Stimulated activated CD4-positive, alpha-beta T cell treated with anti-CD3 and anti-CD28 coated beads, Interleukin-2, amount 100 ng/mL, for 48 hours (primary cell): ENCODE results near the gene IL11.
A peak's percentile ranks its signal among the peaks of the same experiment; 100 is the strongest.
"Not testable (repeated sequence)": the region's sequence is repeated elsewhere in the genome, so short reads cannot be mapped to it uniquely, and the experiment has no call there.

Experiments
- DNase-seq, 2 donors: peaks; one replicate each; pipeline ENCODE4 v3.0.0-alpha.2; 2020

Gene IL11

DNA sequence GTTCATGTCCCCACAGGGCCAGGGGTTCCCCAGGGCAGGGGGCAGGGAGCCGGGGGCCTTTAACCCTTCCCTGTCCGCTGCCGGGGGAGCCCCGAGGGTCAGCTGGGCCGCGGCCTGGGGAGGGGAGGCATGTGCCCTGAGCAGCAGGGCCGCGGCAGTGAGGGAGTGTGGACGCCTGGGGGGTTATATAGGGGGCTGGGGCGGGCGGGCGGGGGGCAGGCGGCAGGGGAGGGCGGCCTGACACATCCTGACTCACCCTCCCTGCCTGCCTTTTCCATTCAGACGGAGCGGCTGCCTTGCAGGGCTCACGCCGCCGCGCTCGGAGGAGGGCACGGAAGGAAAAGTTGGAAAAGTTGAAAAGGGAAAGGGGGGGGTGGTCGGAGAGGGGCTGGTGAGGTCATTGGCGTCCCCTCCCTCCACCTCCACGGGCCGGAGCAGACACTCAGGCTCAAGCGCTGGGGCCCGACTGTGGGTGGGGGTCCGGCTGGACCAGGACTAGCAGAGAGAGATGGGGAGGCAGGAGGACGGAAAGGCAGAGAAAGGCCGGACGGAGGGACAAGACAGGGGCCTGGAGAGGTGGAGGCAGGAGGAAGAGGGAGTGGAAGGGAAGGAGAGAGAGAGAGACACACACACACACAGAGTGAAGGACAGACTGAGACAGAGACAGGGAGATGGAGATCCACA is at the start of gene IL11:
Gene IL11 (minus strand): TSS at position 159 of the 684 bp plus-strand sequence. CDS start 153 bp downstream, at position 6.
- no peak for DNase-seq

DNA sequence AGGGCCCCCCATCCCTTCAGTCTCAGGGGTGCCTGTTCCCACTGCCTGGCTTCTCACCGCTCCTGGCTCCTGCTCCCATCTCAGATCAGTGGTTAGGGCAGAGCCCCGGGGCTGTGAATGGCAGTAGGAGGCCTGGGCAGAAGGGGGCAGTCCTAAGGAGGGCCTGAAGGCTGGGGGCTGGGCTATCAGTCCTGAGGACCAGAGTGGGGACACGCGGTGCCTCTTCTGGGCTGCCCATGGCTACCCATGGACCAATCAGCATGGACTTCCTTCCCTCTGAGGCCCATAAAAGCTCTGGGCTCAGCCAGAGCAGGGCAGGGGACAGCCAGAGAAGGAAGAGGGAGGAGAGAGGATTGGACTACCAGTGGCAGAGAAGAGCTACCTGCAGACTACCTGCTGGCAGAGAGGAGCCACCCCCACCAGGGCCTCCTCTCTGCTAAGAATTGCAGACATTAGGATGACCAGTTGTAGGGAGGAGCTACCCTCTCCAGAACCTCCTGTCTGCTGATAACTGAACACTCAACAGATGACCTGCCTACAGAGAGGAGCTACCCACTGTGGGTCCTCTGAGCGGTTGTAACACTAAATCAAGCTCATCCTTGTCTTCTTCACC is 49.5 kb upstream of the IL11 start:
- no peak for DNase-seq

DNA sequence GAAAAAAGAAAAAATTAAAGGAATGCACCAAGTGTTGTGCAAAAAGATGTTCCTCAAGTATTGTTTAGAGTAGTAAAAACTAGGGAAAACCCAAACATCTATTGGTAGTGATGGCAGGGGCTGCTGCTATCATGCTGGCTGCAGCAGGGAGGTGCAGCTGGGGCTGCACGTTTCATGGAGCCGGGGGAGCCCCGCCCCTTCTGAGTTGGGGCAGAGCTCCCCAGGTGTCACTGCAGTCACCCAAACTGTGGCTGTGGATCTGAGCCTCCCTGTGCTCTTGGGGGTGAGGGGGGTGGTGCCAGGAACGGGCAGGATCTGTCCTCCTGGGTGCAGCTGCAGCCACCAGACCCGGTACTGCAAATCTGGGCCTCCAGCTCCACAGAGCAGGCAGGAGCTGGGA is 48.8 kb upstream of the IL11 start:
- DNase-seq = no peak

DNA sequence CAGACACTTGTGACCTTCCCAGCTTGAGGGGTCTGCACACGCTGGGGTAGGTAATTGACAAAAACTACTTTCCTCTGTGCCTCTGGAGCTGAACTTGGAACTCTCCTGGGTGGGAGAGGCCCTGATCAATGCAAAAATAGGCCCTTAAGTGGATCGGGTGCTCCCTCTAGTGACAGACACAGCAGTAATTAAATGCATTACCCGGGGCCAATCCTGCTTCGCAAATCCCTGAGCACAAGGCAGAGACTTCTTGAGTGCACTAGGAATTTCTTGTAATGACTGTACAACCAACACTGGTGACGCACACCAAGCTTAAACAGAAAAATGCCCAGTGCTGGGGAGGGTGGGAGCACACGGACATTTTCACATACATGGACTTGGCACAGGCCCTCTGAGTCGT is 47.9 kb upstream of the IL11 start:
- DNase-seq = peak; percentile 47 to 49

DNA sequence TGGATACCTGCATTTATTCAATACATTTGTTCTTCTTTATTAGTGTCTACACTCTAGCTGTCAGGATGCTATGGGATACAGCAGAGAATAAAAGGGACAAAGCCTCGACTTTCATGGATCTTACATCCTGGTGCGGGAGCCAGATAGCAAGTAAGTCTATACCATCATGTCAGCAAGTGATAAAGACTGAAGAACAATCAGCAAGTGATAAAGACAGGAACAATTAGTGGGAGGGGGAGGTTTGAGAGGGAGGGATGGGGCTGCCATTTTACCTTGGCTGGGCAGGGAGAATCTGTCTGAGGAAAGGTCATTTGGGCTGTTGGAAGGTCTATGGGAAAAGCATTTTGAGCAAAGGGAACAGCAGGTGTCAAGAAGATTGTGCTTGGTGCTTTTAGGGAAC is 39.9 kb upstream of the IL11 start:
- DNase-seq = no peak

DNA sequence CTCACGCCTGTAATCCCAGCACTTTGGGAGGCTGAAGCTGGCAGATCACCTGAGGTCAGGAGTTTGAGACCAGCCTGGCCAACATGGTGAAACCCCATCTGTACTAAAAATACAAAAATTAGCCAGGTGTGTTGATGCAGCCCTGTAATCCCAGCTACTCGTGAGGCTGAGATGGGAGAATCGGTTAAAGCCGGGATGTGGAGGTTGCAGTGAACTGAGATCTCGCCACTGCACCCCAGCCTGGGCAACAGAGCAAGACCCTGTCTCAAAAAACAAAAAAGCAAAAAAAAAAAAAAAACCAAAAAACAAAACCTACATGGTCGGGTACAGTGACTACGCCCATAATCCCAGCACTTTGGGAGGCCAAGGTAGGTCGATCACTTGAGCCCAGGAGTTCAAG is 38.9 kb upstream of the IL11 start:
- not testable (repeated sequence) for DNase-seq

DNA sequence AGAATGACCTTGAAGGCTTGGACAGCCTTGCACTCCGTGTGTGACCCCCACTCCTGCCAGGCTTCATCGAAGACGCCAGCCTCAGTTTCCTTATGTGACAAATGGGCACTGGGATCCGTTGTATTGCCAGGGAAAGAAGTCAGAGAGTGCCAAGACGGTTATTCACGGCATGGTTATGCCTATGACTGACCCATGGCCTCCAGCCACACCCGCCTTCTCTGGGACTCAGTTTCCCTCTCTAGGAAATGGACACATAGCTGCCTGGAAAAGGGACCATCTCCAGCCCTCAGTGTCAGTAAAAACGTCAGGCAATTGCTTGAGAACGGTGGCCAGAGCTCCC is 38.2 kb upstream of the IL11 start:
- no peak for DNase-seq

DNA sequence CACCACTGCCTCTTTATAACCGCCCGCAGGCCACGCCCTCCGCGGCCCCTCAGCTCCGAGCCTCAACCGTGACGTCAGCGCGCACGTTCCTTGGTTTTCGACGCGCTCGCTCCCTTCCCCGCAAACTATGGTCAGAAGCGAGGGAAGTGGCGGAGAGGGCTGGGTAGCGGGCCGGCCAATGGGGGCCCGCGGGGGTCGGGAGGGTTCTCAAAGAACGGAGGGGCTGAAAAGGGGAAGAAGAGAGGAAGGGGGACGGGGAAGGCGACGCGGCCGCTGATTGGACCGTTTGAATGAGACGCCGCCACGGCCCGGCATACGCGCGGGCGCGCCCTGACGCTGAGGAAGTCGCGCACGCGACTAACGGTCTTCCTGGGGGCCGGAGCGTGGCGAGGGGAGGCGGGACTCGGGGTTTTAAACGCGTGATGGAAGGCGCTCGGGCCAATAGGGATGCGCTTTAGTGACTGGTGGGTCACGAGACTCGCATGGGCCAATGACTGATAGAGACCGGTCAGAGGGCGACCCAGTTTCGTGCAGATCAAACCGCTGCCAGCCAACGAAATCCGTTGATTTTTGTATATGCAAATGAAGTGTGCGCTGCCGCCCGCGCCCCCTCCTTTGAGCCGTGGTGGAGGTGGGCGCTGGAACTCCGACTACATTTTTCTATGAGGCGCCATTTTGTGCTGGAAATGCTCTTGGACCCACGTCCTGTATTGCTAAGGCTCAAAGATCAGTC is 37.7 kb upstream of the IL11 start:
- DNase-seq = peak; percentile 93 to 95

DNA sequence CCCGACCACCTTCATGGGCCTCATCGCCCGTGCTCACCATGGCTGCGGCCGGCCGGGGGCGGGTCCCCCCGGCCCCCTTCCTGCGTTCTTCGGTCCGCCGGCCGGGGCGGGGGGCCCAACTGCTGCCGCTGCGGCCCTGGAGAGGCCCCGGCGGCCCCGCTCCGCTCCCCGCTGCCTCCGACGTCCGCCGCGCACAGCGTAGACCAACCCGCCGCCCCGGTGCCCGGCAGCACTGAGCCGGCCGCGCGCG is 37.2 kb upstream of the IL11 start, which contains the start of gene UBE2S:
Gene UBE2S (minus strand): TSS at position 239 of the 250 bp plus-strand sequence. CDS start 199 bp downstream, at position 40.
- DNase-seq = not testable (repeated sequence)

DNA sequence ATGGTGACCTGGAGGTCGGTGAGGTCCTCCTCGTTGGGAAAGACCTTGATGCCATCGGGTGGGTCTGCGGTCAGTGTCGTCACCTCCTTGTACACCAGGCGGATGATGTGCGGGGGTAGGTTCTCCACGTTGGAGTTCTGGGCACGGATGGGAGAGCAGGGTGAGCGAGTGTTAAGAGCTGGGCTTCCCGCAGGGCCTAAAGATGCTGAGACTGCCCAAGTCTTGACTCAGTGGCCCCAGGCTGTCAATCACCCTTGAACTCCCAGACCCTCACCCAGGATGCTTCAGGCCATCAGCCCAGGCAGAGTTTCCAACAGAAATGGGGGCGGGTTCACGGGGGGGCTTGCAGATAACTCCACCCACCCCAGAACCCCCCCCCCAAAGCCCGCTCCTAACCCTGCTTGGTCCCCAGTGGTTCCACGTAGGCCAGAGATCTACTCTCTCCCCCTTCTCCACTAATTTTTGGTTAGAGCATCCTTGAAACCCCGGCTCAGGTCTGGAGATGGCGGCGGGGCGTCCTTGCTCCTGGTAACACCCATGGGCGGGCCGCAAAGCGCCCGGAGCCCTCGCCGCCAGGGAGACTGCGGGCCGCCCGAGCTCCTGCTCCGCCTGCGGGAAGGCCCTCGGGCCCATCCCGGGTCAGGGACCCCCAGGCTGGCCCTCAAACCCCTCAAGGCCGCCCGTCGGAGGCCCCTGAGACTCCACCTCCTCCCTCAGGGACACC is 36.7 kb upstream of the IL11 start:
- DNase-seq = no peak

DNA sequence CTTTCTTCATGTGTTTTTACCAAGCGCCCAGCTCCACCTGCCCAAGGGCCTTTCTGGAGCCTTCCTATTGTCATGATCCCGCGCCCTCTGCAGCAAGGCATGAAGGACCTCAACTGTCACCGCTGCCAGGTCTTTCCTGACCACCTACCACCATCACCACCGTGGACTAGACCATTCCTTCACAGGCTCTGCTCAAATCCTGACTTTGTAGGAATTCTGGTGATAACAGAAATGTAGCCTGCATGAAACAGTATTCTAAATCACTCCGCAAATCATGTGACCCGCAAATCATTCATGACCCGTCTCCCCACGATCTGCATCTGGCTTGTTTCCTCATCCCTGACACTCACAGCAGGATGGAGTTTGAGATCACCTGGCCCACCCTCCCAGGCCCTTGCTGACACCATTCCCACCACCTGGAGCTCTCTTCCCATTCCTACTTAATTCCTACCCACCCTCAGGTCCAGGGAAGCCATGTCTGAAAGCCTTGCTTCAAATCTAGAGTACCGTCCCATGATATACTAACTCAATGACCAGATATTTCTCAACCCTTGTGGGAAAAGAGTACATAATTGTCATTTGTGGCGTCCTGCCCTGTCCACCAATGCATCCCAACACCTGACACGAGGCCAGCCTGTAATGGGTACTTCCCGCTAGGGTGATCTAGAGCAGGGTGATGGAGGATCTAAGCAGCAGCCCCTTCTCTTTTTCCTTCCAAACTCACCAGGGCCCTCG is 36.0 kb upstream of the IL11 start:
- no peak for DNase-seq

DNA sequence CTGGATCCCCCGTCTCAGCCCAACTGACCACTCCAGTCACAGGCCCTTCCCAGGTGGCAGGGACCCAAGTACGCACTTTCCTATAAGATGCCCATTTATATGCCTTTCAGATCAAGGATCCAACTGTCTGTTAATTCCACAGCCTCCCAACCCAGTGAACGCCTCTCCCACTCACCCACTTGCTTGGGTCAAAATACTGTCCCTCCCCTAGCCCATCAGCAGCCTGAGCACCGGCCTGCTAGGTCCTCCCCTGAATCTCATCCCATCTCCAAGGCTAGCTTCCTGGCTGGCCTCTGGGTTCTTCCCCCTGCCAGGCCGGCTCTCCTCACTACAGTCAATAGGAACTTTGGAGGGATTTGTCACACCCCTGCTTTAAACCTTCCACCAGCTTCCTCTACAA is 35.4 kb upstream of the IL11 start:
- no peak for DNase-seq

DNA sequence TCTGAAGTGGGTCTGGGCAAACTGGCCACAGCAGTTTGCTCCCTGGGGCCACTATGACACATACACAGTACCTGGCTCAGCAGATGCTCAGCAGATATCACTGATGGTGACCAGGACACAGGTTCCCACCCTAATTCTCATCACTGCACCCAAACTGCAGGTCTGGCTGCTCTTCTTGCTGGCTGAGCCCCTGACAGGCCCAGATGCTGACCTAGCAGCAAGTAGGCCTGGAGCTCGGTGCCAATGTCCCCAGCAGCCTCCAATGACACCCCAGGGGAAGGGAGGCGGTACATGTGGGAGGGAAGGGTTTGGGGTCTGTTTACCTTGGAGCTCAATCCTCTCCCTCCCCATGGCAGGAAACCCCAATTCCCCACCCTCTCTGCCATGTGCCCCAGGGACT is 32.2 kb upstream of the IL11 start:
- DNase-seq = no peak

DNA sequence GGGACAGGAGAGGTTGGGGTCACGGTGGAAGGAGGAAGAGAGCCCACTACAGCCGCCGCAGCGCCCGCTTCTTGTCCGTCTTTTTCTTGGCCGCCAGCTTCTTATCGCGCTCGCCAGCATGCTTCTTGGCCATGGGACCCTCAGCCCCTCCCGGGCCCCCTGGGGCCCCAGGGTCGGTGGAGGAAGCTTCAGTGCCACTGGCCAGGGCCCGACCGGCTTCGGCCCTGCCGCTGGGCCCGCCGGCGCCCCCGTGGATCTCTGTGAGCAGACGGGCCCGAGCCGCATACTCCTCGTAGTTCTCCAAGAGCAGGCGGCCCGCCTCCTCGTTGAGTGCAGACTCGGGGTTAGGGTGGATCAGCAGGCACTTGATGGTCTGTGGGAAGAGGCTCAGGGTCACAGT is 31.1 kb upstream of the IL11 start:
- DNase-seq = not testable (repeated sequence)

DNA sequence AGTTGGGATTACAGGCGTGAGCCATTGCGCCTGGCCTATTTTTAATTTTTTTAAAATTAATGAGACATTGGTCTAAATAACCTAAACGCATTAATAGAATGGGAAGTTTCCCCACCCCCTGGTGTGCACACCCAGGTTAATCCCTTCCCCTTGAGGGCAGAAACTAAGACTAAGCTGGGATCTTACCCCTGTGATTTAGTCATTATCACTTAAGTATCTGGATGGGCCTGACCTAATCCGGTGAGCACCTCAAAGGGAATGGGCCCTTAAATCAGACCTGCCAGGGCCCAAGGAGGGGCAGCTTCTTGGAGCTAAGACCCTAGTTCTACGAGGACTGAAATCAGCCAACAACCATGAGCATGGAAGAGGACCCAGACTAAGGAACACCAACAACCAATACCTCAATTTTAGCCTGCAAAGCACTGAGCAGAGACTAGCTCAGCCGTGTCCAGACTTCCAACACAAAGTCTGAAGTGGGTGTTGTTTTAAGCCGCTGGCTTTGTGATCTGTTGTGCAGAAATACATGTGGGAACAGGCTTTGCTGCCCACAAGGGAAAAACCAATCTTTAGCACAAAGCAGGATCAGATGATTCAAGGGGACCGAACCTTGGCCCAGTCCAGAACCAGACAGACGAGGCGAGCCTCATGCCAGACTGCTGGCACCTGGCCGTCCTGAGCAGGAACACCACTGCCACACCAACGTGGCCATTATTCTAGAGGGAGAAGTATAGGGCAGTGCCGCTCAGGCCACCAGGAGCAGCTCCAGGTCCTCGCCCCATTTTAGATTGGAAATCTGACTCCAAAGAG is 30.2 kb upstream of the IL11 start:
- no peak for DNase-seq

DNA sequence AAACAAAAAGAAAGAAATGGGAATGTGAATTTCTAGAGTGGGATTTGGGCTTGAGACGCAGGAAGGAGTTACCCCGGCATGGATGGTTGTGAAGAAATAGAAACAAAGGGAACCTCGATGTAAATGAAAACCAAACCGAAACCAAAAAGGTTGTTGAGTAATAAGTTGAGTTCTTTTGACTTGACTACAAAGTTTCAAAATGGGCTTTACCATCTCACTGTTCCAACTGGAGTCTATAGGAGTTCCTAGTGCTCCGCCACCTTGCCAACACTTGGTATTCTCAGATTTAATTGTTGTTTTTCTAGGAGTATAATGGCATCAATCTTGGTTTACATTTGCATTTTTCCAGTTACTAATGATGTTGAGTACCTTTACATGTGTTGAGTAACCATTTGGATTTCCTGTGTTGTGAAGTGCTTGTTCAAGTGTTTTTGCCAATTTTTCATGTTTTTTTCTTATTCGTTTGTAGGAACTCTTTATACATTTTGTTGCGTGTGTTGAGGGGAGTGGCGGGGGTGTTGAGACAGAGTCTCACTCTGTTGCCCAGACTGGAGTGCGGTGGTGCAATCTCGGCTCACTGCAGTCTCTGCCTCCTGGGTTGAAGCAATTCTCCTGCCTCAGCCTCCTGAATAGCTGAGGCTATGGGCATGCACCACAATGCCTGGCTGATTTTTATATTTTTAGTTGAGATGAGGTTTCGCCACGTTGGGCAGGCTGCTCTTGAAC is 28.1 kb upstream of the IL11 start:
- DNase-seq = no peak

DNA sequence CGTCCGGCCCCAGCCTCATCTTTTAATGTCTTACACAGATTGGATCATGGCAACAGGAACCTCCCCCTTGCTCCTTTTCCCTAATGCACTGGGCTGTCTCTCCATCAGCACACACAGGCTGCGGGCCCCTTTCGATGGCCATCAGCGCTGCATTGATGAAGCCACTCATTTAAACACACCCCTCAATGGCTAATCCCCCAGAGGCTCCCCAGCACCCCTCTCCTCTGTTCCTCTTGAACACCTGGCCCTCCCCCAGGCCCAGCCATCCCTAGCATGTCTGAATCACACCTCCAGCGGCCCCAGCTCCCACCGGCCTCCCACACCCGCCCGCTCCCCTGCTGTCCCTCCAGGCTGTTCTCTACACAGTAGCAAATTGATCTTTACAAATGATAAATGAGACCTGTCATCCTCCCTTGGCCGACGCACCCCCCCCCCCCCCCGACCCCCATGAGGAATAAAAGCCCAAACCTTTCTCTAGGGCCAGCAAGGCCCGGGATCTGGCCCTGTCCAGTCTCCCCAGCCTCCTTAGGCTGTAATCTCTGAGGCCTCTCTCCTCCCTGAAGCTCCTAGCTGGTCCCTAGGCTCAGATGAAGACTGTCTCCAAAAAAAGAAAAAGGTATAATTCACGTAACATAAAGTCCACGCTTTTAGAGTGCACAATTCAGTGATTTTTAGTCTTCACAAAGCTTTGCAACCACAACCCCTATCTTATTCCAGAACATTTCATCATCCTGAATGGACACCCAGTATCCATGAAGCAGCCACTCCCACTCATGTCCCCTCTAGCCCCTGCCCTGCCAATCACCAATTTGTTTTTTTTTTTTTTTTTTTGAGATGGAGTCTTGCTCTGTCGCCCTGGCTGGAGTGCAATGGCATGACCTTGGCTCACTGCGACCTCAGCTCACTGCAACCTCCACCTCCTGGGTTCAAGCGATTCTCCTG is 22.8 kb upstream of the IL11 start:
- DNase-seq = no peak

DNA sequence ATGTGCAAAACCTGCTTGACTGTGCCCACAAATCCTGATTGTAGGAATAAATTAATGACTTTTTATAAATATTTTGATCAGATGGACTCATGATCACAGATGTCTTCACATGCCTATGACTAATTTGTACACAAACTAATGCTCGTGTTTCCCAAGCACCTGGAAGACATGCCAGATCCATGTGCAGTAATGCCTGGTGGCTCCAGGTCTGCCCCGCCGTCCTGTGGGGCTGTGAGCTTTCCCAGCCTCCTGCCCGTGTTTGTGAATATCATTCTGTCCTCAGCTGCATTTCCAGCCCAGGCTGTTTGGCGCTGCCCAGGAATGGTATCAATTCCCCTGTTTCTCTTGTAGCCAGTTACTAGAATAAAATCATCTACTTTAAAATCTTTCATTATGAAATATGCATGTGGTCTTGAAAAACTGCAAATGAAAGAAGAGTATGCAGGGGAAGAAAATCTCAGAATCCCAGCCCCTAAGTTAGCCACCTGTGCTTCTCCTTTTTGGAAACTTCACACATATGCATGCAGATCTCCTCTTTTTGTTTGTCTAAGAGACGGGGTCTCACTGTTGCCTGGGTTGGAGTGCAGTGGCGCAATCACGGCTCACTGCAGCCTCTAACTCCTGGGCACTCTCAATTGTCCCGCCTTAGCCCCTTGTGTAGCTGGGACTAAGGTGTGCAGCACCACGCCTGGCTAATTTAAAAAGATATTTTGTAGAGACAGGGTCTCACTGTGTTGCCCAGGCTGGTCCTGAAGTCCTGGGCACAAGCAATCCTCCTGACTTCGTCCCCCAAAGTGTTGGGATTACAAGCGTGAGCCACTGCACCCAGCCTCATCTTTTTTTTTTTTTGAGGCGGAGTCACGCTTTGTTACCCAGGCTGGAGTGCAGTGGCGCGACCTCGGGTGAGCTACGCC is 21.7 kb upstream of the IL11 start:
- no peak for DNase-seq

DNA sequence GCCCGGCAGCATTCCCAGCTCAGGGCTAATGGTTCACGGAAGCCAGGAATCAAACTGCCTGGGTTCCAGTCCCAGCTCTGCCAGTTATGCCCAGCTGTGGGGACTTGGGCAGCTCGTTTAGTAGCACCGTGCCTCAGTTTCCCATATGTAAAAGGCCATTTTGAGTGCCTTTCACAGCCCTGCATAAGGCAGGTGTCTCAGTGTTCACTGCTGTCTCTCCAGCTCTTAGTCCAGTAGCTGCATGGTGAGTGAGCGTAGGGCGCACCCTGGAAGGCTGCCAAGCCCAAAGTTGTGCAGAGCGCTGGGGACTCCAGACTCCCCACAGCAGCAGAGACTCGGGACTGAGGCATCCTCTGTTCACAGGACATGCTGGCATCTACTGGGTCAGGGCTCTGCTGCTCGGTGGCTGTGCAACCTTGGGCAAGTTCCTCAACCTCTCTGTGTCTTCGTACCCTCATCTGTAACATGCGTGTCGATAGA is 21.0 kb upstream of the IL11 start:
- no peak for DNase-seq
